Ishikawa (cell line): Measurements from ENCODE around the gene STEAP2.

ENCODE experiments used
- CEBPB ChIP-seq: IDR thresholded peaks from 2 replicates; pipeline ENCODE4 v1.6.1; 2012
- CREB1 ChIP-seq: IDR thresholded peaks from 2 replicates; pipeline ENCODE4 v1.6.1; 2012; ENCODE audit warnings: low read depth
- EP300 ChIP-seq: IDR thresholded peaks from 2 replicates; pipeline ENCODE4 v1.6.1; 2012; ENCODE audit warnings: borderline replicate concordance
- NFIC ChIP-seq: IDR thresholded peaks from 2 replicates; pipeline ENCODE4 v1.6.1; 2012
- RAD21 ChIP-seq: IDR thresholded peaks from 2 replicates; pipeline ENCODE4 v1.6.1; 2012; ENCODE audit warnings: low read depth
- TAF1 ChIP-seq: IDR thresholded peaks from 2 replicates; pipeline ENCODE4 v1.6.1; 2012; ENCODE audit warnings: low read depth, mild to moderate bottlenecking
- TCF12 ChIP-seq: IDR thresholded peaks from 2 replicates; pipeline ENCODE4 v1.6.1; 2012; ENCODE audit warnings: low read depth
- TEAD4 ChIP-seq: IDR thresholded peaks from 2 replicates; pipeline ENCODE4 v1.6.1; 2012
- YY1 ChIP-seq: IDR thresholded peaks from 2 replicates; pipeline ENCODE4 v1.6.1; 2012; ENCODE audit warnings: low read depth
- ZBTB7A ChIP-seq: IDR thresholded peaks from 2 replicates; pipeline ENCODE4 v1.6.1; 2012; ENCODE audit warnings: low read depth
- TF ChIP-seq, protein P1 (sequence below): IDR thresholded peaks from 2 replicates; pipeline ENCODE4 v1.6.1; 2012
- TF ChIP-seq, protein P2 (sequence below): IDR thresholded peaks from 2 replicates; pipeline ENCODE4 v1.6.1; 2012
- TF ChIP-seq, protein P3 (sequence below): IDR thresholded peaks from 2 replicates; pipeline ENCODE4 v1.6.1; 2012; ENCODE audit warnings: low read depth, mild to moderate bottlenecking

- TF ChIP-seq EP300 (no peak), CEBPB (no peak), RAD21 (no peak), YY1 (no peak), CREB1 (no peak), TEAD4 (no peak), ZBTB7A (no peak), TAF1 (no peak), NFIC (no peak), TCF12 (no peak)
- TF ChIP-seq, protein P1, sequence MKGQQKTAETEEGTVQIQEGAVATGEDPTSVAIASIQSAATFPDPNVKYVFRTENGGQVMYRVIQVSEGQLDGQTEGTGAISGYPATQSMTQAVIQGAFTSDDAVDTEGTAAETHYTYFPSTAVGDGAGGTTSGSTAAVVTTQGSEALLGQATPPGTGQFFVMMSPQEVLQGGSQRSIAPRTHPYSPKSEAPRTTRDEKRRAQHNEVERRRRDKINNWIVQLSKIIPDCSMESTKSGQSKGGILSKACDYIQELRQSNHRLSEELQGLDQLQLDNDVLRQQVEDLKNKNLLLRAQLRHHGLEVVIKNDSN: no peak
- TF ChIP-seq, protein P2, sequence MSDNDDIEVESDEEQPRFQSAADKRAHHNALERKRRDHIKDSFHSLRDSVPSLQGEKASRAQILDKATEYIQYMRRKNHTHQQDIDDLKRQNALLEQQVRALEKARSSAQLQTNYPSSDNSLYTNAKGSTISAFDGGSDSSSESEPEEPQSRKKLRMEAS: no peak
- TF ChIP-seq, protein P3, sequence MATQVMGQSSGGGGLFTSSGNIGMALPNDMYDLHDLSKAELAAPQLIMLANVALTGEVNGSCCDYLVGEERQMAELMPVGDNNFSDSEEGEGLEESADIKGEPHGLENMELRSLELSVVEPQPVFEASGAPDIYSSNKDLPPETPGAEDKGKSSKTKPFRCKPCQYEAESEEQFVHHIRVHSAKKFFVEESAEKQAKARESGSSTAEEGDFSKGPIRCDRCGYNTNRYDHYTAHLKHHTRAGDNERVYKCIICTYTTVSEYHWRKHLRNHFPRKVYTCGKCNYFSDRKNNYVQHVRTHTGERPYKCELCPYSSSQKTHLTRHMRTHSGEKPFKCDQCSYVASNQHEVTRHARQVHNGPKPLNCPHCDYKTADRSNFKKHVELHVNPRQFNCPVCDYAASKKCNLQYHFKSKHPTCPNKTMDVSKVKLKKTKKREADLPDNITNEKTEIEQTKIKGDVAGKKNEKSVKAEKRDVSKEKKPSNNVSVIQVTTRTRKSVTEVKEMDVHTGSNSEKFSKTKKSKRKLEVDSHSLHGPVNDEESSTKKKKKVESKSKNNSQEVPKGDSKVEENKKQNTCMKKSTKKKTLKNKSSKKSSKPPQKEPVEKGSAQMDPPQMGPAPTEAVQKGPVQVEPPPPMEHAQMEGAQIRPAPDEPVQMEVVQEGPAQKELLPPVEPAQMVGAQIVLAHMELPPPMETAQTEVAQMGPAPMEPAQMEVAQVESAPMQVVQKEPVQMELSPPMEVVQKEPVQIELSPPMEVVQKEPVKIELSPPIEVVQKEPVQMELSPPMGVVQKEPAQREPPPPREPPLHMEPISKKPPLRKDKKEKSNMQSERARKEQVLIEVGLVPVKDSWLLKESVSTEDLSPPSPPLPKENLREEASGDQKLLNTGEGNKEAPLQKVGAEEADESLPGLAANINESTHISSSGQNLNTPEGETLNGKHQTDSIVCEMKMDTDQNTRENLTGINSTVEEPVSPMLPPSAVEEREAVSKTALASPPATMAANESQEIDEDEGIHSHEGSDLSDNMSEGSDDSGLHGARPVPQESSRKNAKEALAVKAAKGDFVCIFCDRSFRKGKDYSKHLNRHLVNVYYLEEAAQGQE: no peak
Measured at GRCh38 chr7:90227259-90227658, 15.7 kb downstream of the STEAP2 start.
